Neural progenitor cell (in vitro differentiated cells): ENCODE results near the gene ADAP2.

ENCODE experiments used
- CTCF ChIP-seq: fragments of 200-600 bp; sonication (generic); IDR thresholded peaks from 2 replicates; pipeline ENCODE4 v1.5.1; 2017; ENCODE audit warnings: antibody characterized with exemption, mild to moderate bottlenecking
- EZH2 ChIP-seq: fragments of 200-600 bp; sonication (generic); IDR thresholded peaks from 2 replicates; pipeline ENCODE4 v1.6.1; 2017; ENCODE audit warnings: antibody characterized with exemption, mild to moderate bottlenecking, moderate library complexity
- EZH2phosphoT487 ChIP-seq: fragments of 200-600 bp; sonication (generic); IDR thresholded peaks from 2 replicates; pipeline ENCODE4 v1.6.1; 2017; ENCODE audit warnings: antibody characterized with exemption

- TF ChIP-seq CTCF (no peak), EZH2 (no peak), EZH2phosphoT487 (no peak)
These were observed 7.4 kb downstream of the ADAP2 start for GRCh38 chr17:30929081-30929633.
